Measurements from ENCODE around the gene MROH7. TPM values are rescaled to one million over a fixed set of nuclear protein-coding genes. Genes with fewer than 3 reads are reported as not detected.

Gene MROH7
- total RNA-seq, 1 experiment from 2014 or later: 0.13 TPM

- no peak for TF ChIP-seq ETV6 (CRISPR knock-in tag; IDR thresholded peaks at IDR 0.05)
- TF ChIP-seq ATF3 (CRISPR knock-in tag; conservative IDR thresholded peaks at IDR 0.05): no peak
- TF ChIP-seq CDX4 (CRISPR knock-in tag; IDR thresholded peaks at IDR 0.05; ENCODE audit: borderline replicate concordance): no peak
- TF ChIP-seq ATF6 (CRISPR knock-in tag; IDR thresholded peaks at IDR 0.05): no peak
- TF ChIP-seq CREB1 (CRISPR knock-in tag; IDR thresholded peaks at IDR 0.05): no peak
- no peak for TF ChIP-seq ZNF317 (CRISPR knock-in tag; IDR thresholded peaks at IDR 0.05; ENCODE audit: borderline replicate concordance, low read depth)
- no peak for TF ChIP-seq SMAD3 (CRISPR knock-in tag; IDR thresholded peaks at IDR 0.05; ENCODE audit: borderline replicate concordance)
- TF ChIP-seq FOXJ3 (CRISPR knock-in tag; IDR thresholded peaks at IDR 0.05; ENCODE audit: borderline replicate concordance): no peak
- no peak for TF ChIP-seq USF1 (CRISPR knock-in tag; IDR thresholded peaks at IDR 0.05)
Measured at GRCh38 chr1:54748094-54748835, 106.7 kb downstream of the MROH7 start (continued).

GRCh38 chr1:54750596-54750995, 109.0 kb downstream of the MROH7 start:
- H3K4me3 Mint-ChIP-seq: no peak overlapping the region
- H3K27ac Mint-ChIP-seq: no peak overlapping the region
- TF ChIP-seq FOXP4 (CRISPR knock-in tag; IDR thresholded peaks at IDR 0.05) (no peak), E2F1 (CRISPR knock-in tag; IDR thresholded peaks at IDR 0.05) (no peak), RORB (CRISPR knock-in tag; IDR thresholded peaks at IDR 0.05) (no peak), EMX1 (CRISPR knock-in tag; IDR thresholded peaks at IDR 0.05) (no peak), ZNF396 (CRISPR knock-in tag; IDR thresholded peaks at IDR 0.05; ENCODE audit: borderline replicate concordance) (no peak), ETV6 (CRISPR knock-in tag; IDR thresholded peaks at IDR 0.05) (no peak), ATF6 (CRISPR knock-in tag; IDR thresholded peaks at IDR 0.05) (no peak), ZNF512 (CRISPR knock-in tag; IDR thresholded peaks at IDR 0.05; ENCODE audit: borderline replicate concordance) (no peak), PRDM15 (CRISPR knock-in tag; IDR thresholded peaks at IDR 0.05) (no peak), ZSCAN18 (CRISPR knock-in tag; IDR thresholded peaks at IDR 0.05) (no peak), JAZF1 (CRISPR knock-in tag; IDR thresholded peaks at IDR 0.05) (no peak)
- H3K9me3 Mint-ChIP-seq: peaks cover 6% of the 10 kb centered on the region
- no peaks in the 10 kb centered on the region; the same call in 1 of the 2 replicates for H3K27me3 Mint-ChIP-seq (ENCODE audit: low read depth)
- ChIA-PET POLR2A (interaction anchor here (1.0 kb wide), 1 partner anchor 9 kb away, joined by 3 read pairs; no protein-coding TSS in a partner anchor), CTCF (interaction anchor here (3.0 to 3.5 kb wide), 2 partner anchors 41 to 50 kb away, joined by 16 to 19 read pairs; partner anchors contain the start of gene TTC22)
- ATAC-seq (no peak), DNase-seq (ENCODE audit: low spot score) (no peak)
- H3K4me1 Mint-ChIP-seq: peaks cover 18% of the 10 kb centered on the region
- no peaks in the 10 kb centered on the region for H3K36me3 Mint-ChIP-seq

All from WTC11 (cell line).